ENCODE results near the gene DDX52.

GRCh38 chr17:37647856-37648255 lies 4.6 kb upstream of the DDX52 start:
- TF ChIP-seq POLR2A (IDR thresholded peaks at IDR 0.05) (no peak), CTCF (IDR thresholded peaks at IDR 0.05) (no peak), POLR2AphosphoS5 (IDR thresholded peaks at IDR 0.05) (no peak)
